ENCODE results near the gene SOX4.
"Not testable (repeated sequence)": the region's sequence is repeated elsewhere in the genome, so short reads cannot be mapped to it uniquely, and the experiment has no call there.

The SOX4 gene

GRCh38 chr6:21593412-21593926, at the start of gene SOX4:
Gene SOX4, plus strand, starts transcription at chr6:21593751. Its CDS starts 784 bp downstream, at chr6:21594535.
- DNase-seq (ENCODE audit: low spot score) = peak; percentile 64

DNA sequence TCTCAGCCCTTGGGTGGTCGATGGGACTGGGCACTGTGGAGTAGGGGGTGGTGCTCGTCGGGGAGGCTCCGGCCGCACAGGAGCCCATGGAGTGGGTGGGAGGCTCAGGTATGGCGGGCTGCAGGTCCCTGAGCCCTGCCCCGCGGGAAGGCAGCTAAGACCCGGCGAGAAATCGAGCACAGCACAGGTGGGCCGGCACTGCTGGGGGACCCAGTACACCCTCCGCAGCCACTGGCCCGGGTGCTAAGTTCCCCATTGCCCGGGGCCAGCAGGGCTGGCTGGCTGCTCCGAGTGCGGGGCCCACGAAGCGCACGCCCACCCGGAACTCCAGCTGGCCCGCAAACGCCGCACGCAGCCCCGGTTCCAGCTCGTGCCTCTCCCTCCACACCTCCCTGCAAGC, 41.3 kb upstream of the SOX4 start:
- not testable (repeated sequence) for DNase-seq (ENCODE audit: low spot score)

DNA sequence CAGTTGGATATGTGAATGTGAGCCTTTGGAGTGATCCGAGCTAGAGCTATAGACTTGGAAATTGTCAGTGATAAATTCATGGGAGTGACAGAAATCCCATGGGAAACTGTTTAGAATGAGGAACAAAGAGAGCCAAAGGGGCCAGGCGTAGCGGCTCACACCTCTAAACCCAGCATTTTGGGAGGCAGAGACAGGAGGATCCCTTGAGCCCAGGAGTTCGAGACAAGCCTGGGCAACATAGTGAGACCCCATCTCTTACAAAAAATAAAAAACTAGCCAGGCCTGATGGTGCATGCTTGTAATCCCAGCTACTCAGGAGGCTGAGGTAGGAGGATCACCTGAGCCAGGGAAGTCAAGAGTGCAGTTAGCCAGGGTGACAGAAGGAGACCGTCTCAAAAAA, 39.3 kb upstream of the SOX4 start:
- DNase-seq (ENCODE audit: low spot score) = no peak

GRCh38 chr6:21555197-21555596, 38.4 kb upstream of the SOX4 start:
- no peak for DNase-seq (ENCODE audit: low spot score)

- no peak for DNase-seq (ENCODE audit: low spot score)
Observed at GRCh38 chr6:21556511-21556910, 37.0 kb upstream of the SOX4 start.

GRCh38 chr6:21556968-21557721, 36.4 kb upstream of the SOX4 start:
- no peak for DNase-seq (ENCODE audit: low spot score)

DNA sequence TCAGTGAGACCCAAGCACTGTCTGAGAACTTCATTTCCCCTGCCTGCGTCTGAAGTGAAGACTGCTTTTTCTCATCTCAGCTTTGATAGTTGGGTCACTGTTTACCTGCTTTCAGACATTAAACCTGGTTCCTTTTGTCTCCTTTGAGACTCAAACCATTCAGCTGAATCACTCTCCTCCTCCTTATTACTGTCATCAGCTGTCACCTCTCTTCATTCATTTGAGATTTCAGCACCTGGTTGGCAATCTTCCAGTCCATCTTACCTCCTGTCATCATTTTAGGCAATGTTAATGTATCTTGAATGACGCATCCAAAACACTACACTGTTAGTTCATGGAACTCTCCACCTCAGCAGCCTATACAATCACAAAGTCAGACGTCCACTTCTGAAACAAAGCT, 34.3 kb upstream of the SOX4 start:
- DNase-seq (ENCODE audit: low spot score) = no peak

GRCh38 chr6:21560249-21560648, 33.3 kb upstream of the SOX4 start:
- no peak for DNase-seq (ENCODE audit: low spot score)

- no peak for DNase-seq (ENCODE audit: low spot score)
Observed at GRCh38 chr6:21565431-21565830, 28.1 kb upstream of the SOX4 start.

DNA sequence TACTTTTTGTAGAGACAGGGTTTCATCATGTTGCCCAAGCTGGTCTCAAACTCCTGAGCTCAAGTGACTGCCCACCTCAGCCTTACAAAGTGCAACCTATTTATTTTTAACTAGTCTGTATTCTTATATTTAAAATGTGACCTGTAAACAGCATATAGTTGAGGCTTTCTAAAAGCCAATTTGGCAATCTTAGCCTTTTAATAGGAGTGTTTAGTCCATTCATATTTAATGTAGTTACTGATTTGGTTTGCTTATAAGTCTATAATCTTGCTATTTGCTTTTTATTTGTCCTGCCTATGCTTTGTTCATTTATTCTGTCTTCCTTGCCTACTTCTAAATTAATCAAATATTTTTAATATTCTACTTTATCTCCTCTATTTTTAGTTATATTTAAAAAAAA, 15.0 kb upstream of the SOX4 start:
- no peak for DNase-seq (ENCODE audit: low spot score)

GRCh38 chr6:21582651-21583050, 10.9 kb upstream of the SOX4 start:
- DNase-seq (ENCODE audit: low spot score) = no peak

DNA sequence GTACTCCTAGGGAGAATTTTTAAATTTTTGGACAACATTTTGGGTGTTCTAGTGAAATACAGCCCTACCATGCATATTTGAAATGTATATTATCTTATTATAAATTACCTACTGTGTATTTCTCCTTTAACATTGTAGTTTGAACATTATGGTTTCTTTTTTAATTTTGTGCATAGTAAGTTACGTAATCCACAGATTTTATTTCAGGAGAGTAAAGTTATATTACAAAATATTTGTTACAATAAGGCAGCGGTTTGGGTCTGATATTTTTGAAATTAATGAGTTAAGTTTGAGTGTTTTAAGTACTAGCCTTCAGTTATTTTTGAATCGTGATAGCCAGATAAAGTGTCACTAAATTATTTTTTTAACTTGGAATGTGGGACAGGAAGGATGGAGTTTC, 7.3 kb upstream of the SOX4 start:
- no peak for DNase-seq (ENCODE audit: low spot score)

- no peak for DNase-seq (ENCODE audit: low spot score)
Observed at GRCh38 chr6:21586740-21587178, 6.8 kb upstream of the SOX4 start.

DNA sequence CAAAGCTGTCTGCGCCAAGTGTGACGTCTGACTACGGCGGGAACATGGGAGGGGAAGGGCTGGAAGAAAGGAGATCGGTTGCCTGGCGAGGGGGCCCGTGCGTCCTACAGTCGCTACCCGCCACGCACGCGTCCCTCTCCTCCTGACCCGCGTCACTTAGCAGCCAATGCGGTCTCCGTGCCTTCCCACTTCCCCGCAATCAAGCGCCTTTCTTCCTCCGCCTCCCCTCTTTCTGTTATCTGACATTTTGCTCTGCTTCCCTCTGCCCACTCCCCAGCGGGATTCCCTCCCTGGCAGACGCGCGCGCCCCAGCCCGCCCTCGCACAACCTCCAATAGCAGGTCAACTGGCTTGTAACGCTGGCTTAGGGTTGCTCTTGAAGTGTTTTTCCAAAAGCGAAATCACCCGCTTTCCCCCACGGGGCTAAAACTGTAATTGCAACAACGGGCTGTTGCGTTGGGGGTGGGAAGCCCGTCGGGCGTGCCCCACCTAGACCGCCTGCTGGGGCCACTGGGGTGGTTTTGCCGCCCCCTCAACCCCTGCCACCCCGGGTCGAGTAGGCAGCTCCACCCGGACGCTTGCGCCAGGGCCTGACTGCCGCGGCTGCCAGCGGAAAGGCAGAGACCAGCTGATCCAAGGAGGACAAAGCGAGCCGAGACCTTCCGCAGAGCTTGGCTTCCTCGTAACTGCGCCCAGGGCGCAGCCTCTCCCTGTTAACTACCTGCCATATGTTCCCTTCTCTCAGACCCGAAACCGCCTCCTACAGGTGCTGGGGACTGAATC, 6.2 kb upstream of the SOX4 start:
- DNase-seq (ENCODE audit: low spot score) = no peak

- DNase-seq (ENCODE audit: low spot score) = no peak
Observed at GRCh38 chr6:21587961-21588480, 5.5 kb upstream of the SOX4 start.

- no peak for DNase-seq (ENCODE audit: low spot score)
Observed at GRCh38 chr6:21588481-21589351, 4.8 kb upstream of the SOX4 start.

DNA sequence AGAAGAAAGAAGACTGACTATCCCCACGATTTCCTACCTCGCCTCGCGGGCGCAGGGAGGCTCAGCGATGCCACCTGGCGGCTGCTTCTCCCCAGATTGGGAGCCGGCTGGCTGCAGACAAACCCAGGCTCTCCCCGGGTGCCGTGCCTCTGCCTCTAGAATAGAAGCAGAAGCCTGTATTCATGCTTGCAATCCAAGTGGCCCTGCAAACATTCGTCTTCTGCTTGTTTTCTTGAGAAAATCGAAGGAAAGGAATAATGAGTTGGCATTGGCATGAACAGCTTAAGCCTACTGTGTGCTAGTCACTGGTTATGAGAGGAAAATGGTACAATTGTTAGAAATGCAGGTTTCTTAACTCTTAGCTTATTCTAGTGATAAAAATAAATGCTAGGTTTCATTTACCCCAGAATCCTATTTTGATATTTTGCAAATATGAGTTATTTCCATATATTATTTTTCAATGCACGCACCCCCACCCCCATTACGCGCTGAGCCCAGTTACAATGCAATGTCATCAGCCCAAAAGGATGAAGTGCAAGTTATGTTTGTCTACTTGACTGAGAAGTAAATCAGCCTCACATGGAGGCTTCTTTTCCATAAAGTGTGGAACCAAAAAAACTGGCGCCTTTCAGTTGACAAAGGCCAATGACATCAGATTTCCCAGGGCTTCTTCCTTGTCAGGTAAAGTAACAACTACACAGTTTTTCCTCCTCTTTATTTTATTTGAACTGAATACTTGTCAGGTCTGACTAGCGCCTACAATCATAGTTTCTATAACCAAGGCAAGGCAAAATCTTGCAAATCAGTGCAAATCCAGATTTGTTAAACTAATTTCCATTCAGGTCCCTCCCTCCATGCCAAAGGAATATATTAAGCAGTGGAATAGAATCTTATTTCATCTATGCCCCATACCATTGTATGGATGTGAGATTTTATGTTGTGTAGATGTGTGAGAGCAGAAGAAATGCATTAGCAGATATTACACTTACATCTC, 3.9 kb upstream of the SOX4 start:
- peak; percentile 60 for DNase-seq (ENCODE audit: low spot score)

DNA sequence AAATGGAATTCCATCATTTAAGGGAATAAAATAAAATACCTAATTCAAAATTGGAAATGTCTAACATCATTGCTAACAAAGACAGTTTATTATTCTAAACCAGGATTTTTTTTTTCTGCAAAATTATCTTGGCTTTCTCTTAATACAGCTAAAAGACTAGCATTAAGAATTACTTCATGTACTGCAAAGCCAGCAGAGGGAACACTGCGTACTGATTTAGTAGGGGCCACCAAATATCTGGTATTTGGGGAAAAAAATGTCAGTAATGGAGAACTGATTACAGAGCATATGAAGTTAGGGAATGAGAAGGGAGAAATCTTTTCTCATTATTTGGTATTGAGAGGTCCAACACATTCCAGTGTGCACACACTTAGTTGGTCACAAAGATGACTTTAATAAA, 3.2 kb upstream of the SOX4 start:
- DNase-seq (ENCODE audit: low spot score) = no peak

DNA sequence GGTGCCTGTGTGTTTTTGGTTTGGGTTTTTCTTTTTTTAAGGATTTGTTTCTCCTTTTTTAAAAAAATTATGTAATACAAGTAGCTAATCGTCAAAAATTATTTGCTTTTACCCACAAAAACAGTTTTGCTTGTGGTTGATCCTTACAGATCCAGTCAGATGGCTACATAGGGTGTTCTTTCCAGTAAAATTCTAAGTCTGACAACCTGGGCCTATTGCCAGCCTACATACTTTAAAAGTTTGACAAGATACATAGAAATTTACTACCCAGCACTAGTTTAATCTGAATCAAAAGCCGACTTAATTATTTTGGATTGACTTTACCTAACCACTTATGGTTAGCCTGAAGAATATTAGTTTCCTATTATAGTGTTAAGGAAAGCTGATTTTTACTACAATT, 2.1 kb upstream of the SOX4 start:
- no peak for DNase-seq (ENCODE audit: low spot score)

- no peak for DNase-seq (ENCODE audit: low spot score)
Observed at GRCh38 chr6:21592953-21593352, 598 bp upstream of the SOX4 start.

DNA sequence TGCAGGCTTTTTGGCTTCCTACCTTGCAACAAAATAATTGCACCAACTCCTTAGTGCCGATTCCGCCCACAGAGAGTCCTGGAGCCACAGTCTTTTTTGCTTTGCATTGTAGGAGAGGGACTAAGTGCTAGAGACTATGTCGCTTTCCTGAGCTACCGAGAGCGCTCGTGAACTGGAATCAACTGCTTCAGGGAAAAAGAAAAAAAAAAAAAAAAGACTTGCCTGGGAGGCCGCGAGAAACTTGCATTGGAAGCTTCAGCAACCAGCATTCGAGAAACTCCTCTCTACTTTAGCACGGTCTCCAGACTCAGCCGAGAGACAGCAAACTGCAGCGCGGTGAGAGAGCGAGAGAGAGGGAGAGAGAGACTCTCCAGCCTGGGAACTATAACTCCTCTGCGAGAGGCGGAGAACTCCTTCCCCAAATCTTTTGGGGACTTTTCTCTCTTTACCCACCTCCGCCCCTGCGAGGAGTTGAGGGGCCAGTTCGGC, 420 bp downstream of the SOX4 start:
- no peak for DNase-seq (ENCODE audit: low spot score)

All from CD4-positive, alpha-beta T cell treated with Interleukin-6 at 100 ng/mL for 8 hours (primary cell).